Measurements from ENCODE around the gene ATP8A2.

DNA sequence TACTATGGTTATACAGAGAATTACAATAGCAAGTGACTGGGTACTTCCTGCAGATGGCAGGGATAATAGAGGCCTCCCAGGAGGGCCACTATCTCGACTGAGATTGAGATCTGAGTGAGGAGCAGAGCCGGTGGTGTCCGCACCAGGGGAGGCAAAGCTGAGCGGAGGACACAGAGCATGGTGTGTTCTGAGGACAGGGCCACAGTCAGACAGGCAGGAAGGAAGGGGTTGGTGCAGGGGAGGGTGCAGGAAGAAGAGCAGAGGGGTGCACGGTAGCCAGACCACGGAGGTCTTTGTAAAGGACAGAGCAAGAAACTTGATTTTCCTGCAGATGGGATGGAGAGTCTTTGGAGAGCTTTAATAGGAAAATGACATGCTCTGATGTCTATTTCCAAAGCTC is 527.7 kb downstream of the ATP8A2 start:
- TF ChIP-seq DPF2 (IDR thresholded peaks at IDR 0.05) (no peak), BCLAF1 (IDR thresholded peaks at IDR 0.05) (no peak), CTCF (IDR thresholded peaks at IDR 0.05 in 2 of 3, conservative IDR thresholded peaks at IDR 0.05 in 1 of 3; ENCODE audit: control insufficient read depth in 2 of 3, extremely low read depth in 1 of 3, insufficient read depth in 1 of 3, low read depth in 3 of 3, low read length in 3 of 3) (no peak), CBFB (IDR thresholded peaks at IDR 0.05; ENCODE audit: low read depth) (no peak), POLR2AphosphoS5 (IDR thresholded peaks at IDR 0.05; ENCODE audit: low read length) (no peak), POLR2A (IDR thresholded peaks at IDR 0.05; ENCODE audit: low read depth, low read length) (no peak), EZH2 (IDR thresholded peaks at IDR 0.05; ENCODE audit: borderline replicate concordance, control insufficient read depth, low read depth, low read length) (no peak), CEBPB (IDR thresholded peaks at IDR 0.05; ENCODE audit: borderline replicate concordance in 1 of 2, low read depth in 2 of 2, low read length in 2 of 2) (no peak), MAX (IDR thresholded peaks at IDR 0.05; ENCODE audit: low read depth, low read length) (no peak)

Measured in GM12878 (cell line).